SU-DHL-6 (cell line): ENCODE measurements around the gene CDH7.

Source experiments
- H2AFZ ChIP-seq: fragments of 200-600 bp; sonication (generic); 2 replicates; pipeline ENCODE4 v1.6.1; 2014; ENCODE audit warnings: low read depth, mild to moderate bottlenecking, moderate library complexity, mixed read lengths, antibody characterized with exemption, low read length; ENCODE audit not compliant: severe bottlenecking
- H3F3A ChIP-seq: fragments of 200-600 bp; shearing (Covaris generic); 2 replicates; pipeline ENCODE4 v1.6.0; 2016; ENCODE audit warnings: antibody characterized with exemption, mild to moderate bottlenecking; ENCODE audit not compliant: insufficient read depth
- H3K27ac ChIP-seq: fragments of 200-600 bp; sonication (generic); 2 replicates; pipeline ENCODE4 v1.5.1; 2016; ENCODE audit warnings: low read depth, mild to moderate bottlenecking, low read length, moderate library complexity, mixed read lengths
- H3K27me3 ChIP-seq: fragments of 200-600 bp; sonication (generic), shearing (Covaris generic); 2 replicates; pipeline ENCODE4 v1.6.0; 2014; ENCODE audit warnings: mild to moderate bottlenecking, low read length
- H3K36me3 ChIP-seq: fragments of 200-600 bp; sonication (generic); 2 replicates; pipeline ENCODE4 v1.6.1; 2014; ENCODE audit warnings: mild to moderate bottlenecking, low read length, mixed read lengths
- H3K4me2 ChIP-seq: fragments of 300-600, 200-600 bp; shearing (Covaris generic), sonication (generic); 2 replicates; pipeline ENCODE4 v1.6.0; 2014; ENCODE audit warnings: low read length, low read depth, mild to moderate bottlenecking; ENCODE audit not compliant: poor library complexity, severe bottlenecking
- H3K4me3 ChIP-seq: fragments of 200-600 bp; sonication (generic); 2 replicates; pipeline ENCODE4 v1.5.1; 2014; ENCODE audit warnings: antibody characterized with exemption, low read length, mild to moderate bottlenecking, mixed read lengths; ENCODE audit not compliant: insufficient read depth, poor library complexity, severe bottlenecking
- H3K79me2 ChIP-seq: fragments of 200-600 bp; sonication (generic); 2 replicates; pipeline ENCODE4 v1.6.1; 2014; ENCODE audit warnings: mild to moderate bottlenecking, low read length, moderate library complexity; ENCODE audit not compliant: insufficient read depth
- H3K9ac ChIP-seq: fragments of 200-600 bp; sonication (generic); 2 replicates; pipeline ENCODE4 v1.7.0; 2014; ENCODE audit warnings: mild to moderate bottlenecking, low read length
- H3K9me2 ChIP-seq: fragments of 200-600 bp; sonication (generic); replicated peaks from 2 replicates; pipeline ENCODE4 v1.6.1; 2014; ENCODE audit warnings: low read length; ENCODE audit not compliant: insufficient read depth
- H3K9me3 ChIP-seq: fragments of 200-600 bp; sonication (generic); 2 replicates; pipeline ENCODE4 v1.6.1; 2014; ENCODE audit warnings: low read length, mixed read lengths; ENCODE audit not compliant: insufficient read depth
- H4K20me1 ChIP-seq: fragments of 200-600 bp; sonication (generic); 2 replicates; pipeline ENCODE4 v1.6.1; 2014; ENCODE audit warnings: low read depth, mild to moderate bottlenecking, antibody characterized with exemption, low read length, moderate library complexity, mixed read lengths
- EZH2phosphoT487 ChIP-seq: fragments of 200-600 bp; sonication (generic), shearing (Covaris generic); conservative IDR thresholded peaks from 2 replicates; pipeline ENCODE4 v1.6.1; 2018; ENCODE audit warnings: mild to moderate bottlenecking, antibody characterized with exemption, low read length, moderate library complexity, mixed read lengths
- TF ChIP-seq, protein P1 (sequence below): fragments of 200-600 bp; sonication (generic); IDR thresholded peaks from one replicate; pipeline ENCODE4 v1.5.1; 2017; ENCODE audit warnings: antibody characterized with exemption, mild to moderate bottlenecking, low read length, moderate library complexity; ENCODE audit not compliant: insufficient read depth, poor library complexity, severe bottlenecking

The CDH7 gene

DNA sequence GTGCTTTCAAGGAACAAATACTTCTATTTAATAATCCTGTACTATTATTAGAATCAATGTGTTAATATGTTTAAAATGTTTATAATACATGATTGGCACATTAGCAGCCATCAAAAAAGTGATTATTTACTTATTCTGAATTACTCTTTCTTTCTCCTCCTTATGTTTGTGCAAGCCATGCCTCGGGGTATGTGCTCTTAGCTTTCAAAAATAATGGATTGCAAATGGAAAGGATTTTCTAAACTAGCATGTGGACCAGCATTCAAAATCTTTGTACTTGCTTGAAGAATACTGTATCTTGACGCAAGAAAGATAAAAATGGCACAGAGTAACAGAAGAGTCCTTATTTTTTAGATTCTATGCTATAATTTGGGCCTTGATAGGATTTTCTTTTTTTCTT is 156.5 kb downstream of the CDH7 start:
- no peaks in the 10 kb centered on the region for H3K79me2 ChIP-seq
- H2AFZ ChIP-seq: no peak overlapping the region
- H4K20me1 ChIP-seq: no peaks in the 10 kb centered on the region
- no peak overlapping the region for H3K4me2 ChIP-seq
- H3K36me3 ChIP-seq: no peaks in the 10 kb centered on the region
- no peak overlapping the region for H3K9ac ChIP-seq
- no peaks in the 10 kb centered on the region for H3K9me2 ChIP-seq
- no peak overlapping the region for H3K27ac ChIP-seq
- H3K9me3 ChIP-seq: no peaks in the 10 kb centered on the region
- H3K4me3 ChIP-seq: no peak overlapping the region
- H3F3A ChIP-seq: no peaks in the 10 kb centered on the region
- no peaks in the 10 kb centered on the region for H3K27me3 ChIP-seq
- TF ChIP-seq EZH2phosphoT487: no peak
- TF ChIP-seq, protein P1, sequence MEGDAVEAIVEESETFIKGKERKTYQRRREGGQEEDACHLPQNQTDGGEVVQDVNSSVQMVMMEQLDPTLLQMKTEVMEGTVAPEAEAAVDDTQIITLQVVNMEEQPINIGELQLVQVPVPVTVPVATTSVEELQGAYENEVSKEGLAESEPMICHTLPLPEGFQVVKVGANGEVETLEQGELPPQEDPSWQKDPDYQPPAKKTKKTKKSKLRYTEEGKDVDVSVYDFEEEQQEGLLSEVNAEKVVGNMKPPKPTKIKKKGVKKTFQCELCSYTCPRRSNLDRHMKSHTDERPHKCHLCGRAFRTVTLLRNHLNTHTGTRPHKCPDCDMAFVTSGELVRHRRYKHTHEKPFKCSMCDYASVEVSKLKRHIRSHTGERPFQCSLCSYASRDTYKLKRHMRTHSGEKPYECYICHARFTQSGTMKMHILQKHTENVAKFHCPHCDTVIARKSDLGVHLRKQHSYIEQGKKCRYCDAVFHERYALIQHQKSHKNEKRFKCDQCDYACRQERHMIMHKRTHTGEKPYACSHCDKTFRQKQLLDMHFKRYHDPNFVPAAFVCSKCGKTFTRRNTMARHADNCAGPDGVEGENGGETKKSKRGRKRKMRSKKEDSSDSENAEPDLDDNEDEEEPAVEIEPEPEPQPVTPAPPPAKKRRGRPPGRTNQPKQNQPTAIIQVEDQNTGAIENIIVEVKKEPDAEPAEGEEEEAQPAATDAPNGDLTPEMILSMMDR: no peak

DNA sequence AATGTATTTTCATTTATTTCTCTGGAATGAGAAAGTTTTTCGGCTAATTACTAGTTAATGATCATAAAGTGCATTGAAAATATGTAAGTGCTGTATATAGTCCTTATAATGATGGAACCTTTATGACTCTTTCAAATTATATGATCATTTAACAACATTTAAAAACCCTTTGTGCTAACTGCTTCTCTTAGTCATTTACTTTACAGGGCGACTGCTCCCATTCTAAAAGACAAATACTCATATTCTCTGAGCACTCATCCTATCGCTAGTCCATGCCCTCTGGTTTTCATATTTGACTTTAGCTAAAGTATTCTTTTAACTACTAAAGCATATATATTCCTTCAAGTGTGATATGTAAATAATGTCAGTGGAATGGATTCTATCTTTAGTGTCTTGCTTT is 168.2 kb downstream of the CDH7 start:
- no peak overlapping the region for H3K27ac ChIP-seq
- no peaks in the 10 kb centered on the region for H3K9me3 ChIP-seq
- no peaks in the 10 kb centered on the region for H3K79me2 ChIP-seq
- no peaks in the 10 kb centered on the region for H3K9me2 ChIP-seq
- no peaks in the 10 kb centered on the region for H4K20me1 ChIP-seq
- no peak overlapping the region for H3K9ac ChIP-seq
- TF ChIP-seq EZH2phosphoT487: no peak
- TF ChIP-seq, protein P1: no peak
- no peak overlapping the region for H3K4me3 ChIP-seq
- H3K4me2 ChIP-seq: no peak overlapping the region
- H3K36me3 ChIP-seq: no peaks in the 10 kb centered on the region
- no peaks in the 10 kb centered on the region for H3K27me3 ChIP-seq
- no peak overlapping the region for H2AFZ ChIP-seq
- no peaks in the 10 kb centered on the region for H3F3A ChIP-seq

DNA sequence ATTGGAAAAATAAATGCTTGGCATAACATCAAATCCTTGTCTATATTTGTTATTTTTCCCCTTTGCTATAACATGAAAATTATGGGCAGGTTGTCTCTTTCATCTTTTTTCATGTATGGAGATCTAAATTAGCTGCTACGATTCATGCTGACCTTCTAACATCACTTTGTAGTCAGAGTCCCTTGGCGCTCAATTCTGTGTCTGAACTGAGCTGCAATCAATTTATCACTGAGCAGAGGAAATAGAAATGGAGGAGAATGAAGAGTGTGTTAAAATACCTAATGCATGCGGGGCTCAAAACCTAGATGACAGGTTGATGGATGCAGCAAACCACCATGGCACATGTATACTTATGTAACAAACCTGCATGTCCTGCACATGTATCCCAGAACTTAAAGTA is 168.9 kb downstream of the CDH7 start:
- no peaks in the 10 kb centered on the region for H3K79me2 ChIP-seq
- TF ChIP-seq, protein P1: no peak
- no peak for TF ChIP-seq EZH2phosphoT487
- no peaks in the 10 kb centered on the region for H3K9me3 ChIP-seq
- H3K9me2 ChIP-seq: no peaks in the 10 kb centered on the region
- H2AFZ ChIP-seq: no peak overlapping the region
- no peak overlapping the region for H3K9ac ChIP-seq
- H3K36me3 ChIP-seq: no peaks in the 10 kb centered on the region
- no peaks in the 10 kb centered on the region for H3K27me3 ChIP-seq
- H4K20me1 ChIP-seq: no peaks in the 10 kb centered on the region
- no peak overlapping the region for H3K4me3 ChIP-seq
- no peaks in the 10 kb centered on the region for H3F3A ChIP-seq
- H3K4me2 ChIP-seq: no peak overlapping the region
- no peak overlapping the region for H3K27ac ChIP-seq
